OCI-LY1 (cell line): Measurements from ENCODE around the gene H1-8.

Experiments used
- EZH2 ChIP-seq: fragments of 200-600 bp; sonication (generic), shearing (Covaris generic); IDR thresholded peaks from 2 replicates; pipeline ENCODE4 v1.8.0; 2017; ENCODE audit warnings: borderline replicate concordance, mixed run types, mild to moderate bottlenecking, antibody characterized with exemption, low read length, moderate library complexity, mixed read lengths
- TF ChIP-seq, protein P1 (sequence below): fragments of 200-600 bp; sonication (generic), shearing (Covaris generic); IDR thresholded peaks from 2 replicates; pipeline ENCODE4 v1.5.1; 2017; ENCODE audit warnings: mild to moderate bottlenecking, antibody characterized with exemption, low read length, moderate library complexity, mixed read lengths

DNA sequence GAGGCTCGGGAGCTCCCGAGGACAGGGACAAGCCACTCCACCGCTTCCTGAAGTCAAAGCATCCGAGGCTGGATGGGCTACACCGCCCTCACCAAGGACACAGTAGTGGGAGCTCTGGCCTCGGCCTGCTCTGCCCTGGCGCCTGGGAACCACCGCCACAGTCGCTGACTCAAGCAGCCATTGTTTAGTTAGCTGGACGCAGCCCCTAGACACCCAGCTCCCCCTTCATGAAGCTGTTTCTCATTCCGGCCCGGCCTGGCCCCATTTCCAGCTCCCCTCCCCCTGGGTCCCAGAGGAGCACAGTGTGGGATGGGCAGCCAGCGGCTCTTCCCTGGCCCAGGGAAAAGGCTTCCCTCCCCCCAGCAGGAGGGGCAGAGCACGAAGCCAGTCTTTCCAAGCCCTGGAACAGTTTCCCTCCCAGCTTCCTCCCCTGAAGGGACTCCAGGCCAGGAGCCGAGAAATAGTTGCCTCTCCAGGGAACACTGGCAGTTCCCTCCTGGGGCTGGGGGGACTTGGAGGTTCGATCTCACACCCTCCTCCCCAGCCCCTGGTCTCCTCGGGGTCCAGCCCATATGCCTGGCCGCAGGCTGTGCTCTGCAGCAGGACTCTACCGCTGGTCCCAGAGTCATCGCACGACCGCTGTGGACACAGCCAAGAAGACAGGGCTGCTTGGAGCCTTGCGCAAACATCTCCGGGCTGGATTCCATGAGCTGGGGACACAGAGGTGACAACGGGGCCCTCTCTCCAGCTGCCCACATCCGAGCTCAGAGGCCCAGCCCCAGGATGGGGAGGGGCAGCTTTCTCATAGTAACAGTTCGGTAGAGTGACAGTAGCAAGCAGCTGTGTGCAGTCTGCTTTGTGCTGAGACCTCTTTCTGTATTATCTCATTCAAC lies 53.5 kb downstream of the H1-8 start:
- TF ChIP-seq, protein P1, sequence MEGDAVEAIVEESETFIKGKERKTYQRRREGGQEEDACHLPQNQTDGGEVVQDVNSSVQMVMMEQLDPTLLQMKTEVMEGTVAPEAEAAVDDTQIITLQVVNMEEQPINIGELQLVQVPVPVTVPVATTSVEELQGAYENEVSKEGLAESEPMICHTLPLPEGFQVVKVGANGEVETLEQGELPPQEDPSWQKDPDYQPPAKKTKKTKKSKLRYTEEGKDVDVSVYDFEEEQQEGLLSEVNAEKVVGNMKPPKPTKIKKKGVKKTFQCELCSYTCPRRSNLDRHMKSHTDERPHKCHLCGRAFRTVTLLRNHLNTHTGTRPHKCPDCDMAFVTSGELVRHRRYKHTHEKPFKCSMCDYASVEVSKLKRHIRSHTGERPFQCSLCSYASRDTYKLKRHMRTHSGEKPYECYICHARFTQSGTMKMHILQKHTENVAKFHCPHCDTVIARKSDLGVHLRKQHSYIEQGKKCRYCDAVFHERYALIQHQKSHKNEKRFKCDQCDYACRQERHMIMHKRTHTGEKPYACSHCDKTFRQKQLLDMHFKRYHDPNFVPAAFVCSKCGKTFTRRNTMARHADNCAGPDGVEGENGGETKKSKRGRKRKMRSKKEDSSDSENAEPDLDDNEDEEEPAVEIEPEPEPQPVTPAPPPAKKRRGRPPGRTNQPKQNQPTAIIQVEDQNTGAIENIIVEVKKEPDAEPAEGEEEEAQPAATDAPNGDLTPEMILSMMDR = no peak
- no peak for TF ChIP-seq EZH2
